Measurements from ENCODE around the gene ADAMTS13. TPM values are rescaled to one million over a fixed set of nuclear protein-coding genes. Genes with fewer than 3 reads are reported as not detected.

The ADAMTS13 gene
- total and polyA plus RNA-seq, 9 of the 15 experiments (the other 6 are each of a cell fraction or from before 2014, with no cell fraction given), result 0.03 to 0.20 (median 0.04) TPM; not detected in 4

- TF ChIP-seq HDAC1 (IDR thresholded peaks at IDR 0.05) (peak in 1 of 2 experiments; percentile 58; a peak in 1 of 4 replicates), ZBTB7A (IDR thresholded peaks at IDR 0.05; ENCODE audit: borderline replicate concordance, control insufficient read depth, low read depth, low read length) (peak; percentile 66), TBP (optimal IDR thresholded peaks at IDR 0.05; ENCODE audit: low read depth, low read length) (peak; percentile 10), EP400 (IDR thresholded peaks at IDR 0.05) (peak; percentile 43; the same call in 1 of the 2 replicates), GTF3C2 (IDR thresholded peaks at IDR 0.05; ENCODE audit: borderline replicate concordance, extremely low read depth, insufficient read length) (no peak), AFF4 (CRISPR knock-in tag; IDR thresholded peaks at IDR 0.05) (0 out of 2 replicates have a peak, but pooled peaks have one; percentile 3), SP1 (CRISPR knock-in tag; IDR thresholded peaks at IDR 0.05) (0 out of 2 replicates have a peak, but pooled peaks have one; percentile 24), HSF4 (CRISPR knock-in tag; IDR thresholded peaks at IDR 0.05; ENCODE audit: borderline replicate concordance) (no peak), ZNF561 (CRISPR knock-in tag; conservative IDR thresholded peaks at IDR 0.05) (no peak), TOE1 (IDR thresholded peaks at IDR 0.05; ENCODE audit: borderline replicate concordance) (0 out of 2 replicates have a peak, but pooled peaks have one; percentile 31), TOE1 (CRISPR knock-in tag; IDR thresholded peaks at IDR 0.05; ENCODE audit: borderline replicate concordance, low read depth) (no peak), CTCFL (IDR thresholded peaks at IDR 0.05; ENCODE audit: borderline replicate concordance, insufficient read depth, low read depth, low read length, poor library complexity, severe bottlenecking) (peak; percentile 25), THRAP3 (IDR thresholded peaks at IDR 0.05; ENCODE audit: borderline replicate concordance) (no peak)
- TF ChIP-seq, protein P1, sequence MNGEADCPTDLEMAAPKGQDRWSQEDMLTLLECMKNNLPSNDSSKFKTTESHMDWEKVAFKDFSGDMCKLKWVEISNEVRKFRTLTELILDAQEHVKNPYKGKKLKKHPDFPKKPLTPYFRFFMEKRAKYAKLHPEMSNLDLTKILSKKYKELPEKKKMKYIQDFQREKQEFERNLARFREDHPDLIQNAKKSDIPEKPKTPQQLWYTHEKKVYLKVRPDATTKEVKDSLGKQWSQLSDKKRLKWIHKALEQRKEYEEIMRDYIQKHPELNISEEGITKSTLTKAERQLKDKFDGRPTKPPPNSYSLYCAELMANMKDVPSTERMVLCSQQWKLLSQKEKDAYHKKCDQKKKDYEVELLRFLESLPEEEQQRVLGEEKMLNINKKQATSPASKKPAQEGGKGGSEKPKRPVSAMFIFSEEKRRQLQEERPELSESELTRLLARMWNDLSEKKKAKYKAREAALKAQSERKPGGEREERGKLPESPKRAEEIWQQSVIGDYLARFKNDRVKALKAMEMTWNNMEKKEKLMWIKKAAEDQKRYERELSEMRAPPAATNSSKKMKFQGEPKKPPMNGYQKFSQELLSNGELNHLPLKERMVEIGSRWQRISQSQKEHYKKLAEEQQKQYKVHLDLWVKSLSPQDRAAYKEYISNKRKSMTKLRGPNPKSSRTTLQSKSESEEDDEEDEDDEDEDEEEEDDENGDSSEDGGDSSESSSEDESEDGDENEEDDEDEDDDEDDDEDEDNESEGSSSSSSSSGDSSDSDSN (IDR thresholded peaks at IDR 0.05; ENCODE audit: borderline replicate concordance in 1 of 2, low read depth in 2 of 2, low read length in 2 of 2), result 0 out of 4 replicates have a peak, but pooled peaks of 1 of the 2 experiments have one; percentile 21
Observed at GRCh38 chr9:133375116-133375723, 46.9 kb upstream of the ADAMTS13 start (continued).
